ENCODE results near the gene CALML6. TPM values are rescaled to one million over a fixed set of nuclear protein-coding genes. Genes with fewer than 3 reads are reported as not detected.

Gene CALML6
- total and polyA plus RNA-seq, 2 of the 8 experiments (the other 6 are each of a cell fraction or from before 2014, with no cell fraction given), result 0.54 to 1.3 TPM

DNA sequence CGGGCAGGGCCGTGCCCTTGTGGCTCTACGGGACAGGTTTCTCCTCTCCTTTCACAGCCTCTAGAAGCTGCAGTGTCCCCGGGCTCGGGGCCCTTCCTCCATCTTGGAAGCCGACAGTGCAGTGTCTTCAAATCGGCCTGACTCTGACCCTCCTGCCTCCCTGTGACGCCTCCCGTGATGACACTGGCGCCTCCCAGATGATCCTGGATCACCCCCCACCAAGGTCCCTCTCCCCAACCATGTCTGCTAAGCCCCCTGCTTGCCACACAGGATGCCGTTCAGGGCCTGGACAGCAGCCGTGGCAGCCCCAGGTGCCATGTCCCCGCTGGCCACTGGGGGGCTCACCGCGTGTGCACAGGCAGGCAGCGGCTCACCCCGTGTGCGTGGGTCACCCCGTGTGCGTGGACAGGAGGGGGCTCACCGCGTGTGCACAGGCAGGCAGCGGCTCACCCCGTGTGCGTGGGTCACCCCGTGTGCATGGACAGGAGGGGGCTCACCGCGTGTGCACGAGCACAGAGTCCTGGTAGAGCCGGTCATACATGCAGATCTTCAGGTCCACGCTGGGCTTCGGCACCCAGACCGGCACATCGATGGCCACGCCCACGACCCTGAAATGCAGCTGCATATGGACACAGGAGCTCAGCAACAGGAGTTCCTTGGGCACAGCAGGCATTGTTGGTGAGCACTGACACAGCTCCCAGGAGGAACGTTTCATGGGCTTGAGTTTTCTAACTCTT, 28.9 kb downstream of the CALML6 start (continued):
- TF ChIP-seq, protein P1, sequence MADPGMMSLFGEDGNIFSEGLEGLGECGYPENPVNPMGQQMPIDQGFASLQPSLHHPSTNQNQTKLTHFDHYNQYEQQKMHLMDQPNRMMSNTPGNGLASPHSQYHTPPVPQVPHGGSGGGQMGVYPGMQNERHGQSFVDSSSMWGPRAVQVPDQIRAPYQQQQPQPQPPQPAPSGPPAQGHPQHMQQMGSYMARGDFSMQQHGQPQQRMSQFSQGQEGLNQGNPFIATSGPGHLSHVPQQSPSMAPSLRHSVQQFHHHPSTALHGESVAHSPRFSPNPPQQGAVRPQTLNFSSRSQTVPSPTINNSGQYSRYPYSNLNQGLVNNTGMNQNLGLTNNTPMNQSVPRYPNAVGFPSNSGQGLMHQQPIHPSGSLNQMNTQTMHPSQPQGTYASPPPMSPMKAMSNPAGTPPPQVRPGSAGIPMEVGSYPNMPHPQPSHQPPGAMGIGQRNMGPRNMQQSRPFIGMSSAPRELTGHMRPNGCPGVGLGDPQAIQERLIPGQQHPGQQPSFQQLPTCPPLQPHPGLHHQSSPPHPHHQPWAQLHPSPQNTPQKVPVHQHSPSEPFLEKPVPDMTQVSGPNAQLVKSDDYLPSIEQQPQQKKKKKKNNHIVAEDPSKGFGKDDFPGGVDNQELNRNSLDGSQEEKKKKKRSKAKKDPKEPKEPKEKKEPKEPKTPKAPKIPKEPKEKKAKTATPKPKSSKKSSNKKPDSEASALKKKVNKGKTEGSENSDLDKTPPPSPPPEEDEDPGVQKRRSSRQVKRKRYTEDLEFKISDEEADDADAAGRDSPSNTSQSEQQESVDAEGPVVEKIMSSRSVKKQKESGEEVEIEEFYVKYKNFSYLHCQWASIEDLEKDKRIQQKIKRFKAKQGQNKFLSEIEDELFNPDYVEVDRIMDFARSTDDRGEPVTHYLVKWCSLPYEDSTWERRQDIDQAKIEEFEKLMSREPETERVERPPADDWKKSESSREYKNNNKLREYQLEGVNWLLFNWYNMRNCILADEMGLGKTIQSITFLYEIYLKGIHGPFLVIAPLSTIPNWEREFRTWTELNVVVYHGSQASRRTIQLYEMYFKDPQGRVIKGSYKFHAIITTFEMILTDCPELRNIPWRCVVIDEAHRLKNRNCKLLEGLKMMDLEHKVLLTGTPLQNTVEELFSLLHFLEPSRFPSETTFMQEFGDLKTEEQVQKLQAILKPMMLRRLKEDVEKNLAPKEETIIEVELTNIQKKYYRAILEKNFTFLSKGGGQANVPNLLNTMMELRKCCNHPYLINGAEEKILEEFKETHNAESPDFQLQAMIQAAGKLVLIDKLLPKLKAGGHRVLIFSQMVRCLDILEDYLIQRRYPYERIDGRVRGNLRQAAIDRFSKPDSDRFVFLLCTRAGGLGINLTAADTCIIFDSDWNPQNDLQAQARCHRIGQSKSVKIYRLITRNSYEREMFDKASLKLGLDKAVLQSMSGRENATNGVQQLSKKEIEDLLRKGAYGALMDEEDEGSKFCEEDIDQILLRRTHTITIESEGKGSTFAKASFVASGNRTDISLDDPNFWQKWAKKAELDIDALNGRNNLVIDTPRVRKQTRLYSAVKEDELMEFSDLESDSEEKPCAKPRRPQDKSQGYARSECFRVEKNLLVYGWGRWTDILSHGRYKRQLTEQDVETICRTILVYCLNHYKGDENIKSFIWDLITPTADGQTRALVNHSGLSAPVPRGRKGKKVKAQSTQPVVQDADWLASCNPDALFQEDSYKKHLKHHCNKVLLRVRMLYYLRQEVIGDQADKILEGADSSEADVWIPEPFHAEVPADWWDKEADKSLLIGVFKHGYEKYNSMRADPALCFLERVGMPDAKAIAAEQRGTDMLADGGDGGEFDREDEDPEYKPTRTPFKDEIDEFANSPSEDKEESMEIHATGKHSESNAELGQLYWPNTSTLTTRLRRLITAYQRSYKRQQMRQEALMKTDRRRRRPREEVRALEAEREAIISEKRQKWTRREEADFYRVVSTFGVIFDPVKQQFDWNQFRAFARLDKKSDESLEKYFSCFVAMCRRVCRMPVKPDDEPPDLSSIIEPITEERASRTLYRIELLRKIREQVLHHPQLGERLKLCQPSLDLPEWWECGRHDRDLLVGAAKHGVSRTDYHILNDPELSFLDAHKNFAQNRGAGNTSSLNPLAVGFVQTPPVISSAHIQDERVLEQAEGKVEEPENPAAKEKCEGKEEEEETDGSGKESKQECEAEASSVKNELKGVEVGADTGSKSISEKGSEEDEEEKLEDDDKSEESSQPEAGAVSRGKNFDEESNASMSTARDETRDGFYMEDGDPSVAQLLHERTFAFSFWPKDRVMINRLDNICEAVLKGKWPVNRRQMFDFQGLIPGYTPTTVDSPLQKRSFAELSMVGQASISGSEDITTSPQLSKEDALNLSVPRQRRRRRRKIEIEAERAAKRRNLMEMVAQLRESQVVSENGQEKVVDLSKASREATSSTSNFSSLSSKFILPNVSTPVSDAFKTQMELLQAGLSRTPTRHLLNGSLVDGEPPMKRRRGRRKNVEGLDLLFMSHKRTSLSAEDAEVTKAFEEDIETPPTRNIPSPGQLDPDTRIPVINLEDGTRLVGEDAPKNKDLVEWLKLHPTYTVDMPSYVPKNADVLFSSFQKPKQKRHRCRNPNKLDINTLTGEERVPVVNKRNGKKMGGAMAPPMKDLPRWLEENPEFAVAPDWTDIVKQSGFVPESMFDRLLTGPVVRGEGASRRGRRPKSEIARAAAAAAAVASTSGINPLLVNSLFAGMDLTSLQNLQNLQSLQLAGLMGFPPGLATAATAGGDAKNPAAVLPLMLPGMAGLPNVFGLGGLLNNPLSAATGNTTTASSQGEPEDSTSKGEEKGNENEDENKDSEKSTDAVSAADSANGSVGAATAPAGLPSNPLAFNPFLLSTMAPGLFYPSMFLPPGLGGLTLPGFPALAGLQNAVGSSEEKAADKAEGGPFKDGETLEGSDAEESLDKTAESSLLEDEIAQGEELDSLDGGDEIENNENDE (IDR thresholded peaks at IDR 0.05; ENCODE audit: insufficient replicate concordance, low read length), result no peak
- TF ChIP-seq, protein P2, sequence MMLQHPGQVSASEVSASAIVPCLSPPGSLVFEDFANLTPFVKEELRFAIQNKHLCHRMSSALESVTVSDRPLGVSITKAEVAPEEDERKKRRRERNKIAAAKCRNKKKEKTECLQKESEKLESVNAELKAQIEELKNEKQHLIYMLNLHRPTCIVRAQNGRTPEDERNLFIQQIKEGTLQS (IDR thresholded peaks at IDR 0.05; ENCODE audit: insufficient read depth, low read depth, low read length), result no peak
- TF ChIP-seq POU5F1 (IDR thresholded peaks at IDR 0.05; ENCODE audit: low read depth, low read length), result no peak
- TF ChIP-seq EZH2 (IDR thresholded peaks at IDR 0.05; ENCODE audit: low read depth, low read length, severe bottlenecking), result no peak
- TF ChIP-seq GABPA (IDR thresholded peaks at IDR 0.05; ENCODE audit: borderline replicate concordance, insufficient read depth, low read length), result peak; percentile 62
- no peak for TF ChIP-seq SRF (IDR thresholded peaks at IDR 0.05; ENCODE audit: low read depth, low read length)
- TF ChIP-seq CREB1 (IDR thresholded peaks at IDR 0.05), result peak; percentile 53; the same call in 1 of the 2 replicates
- no peak for TF ChIP-seq EP300 (IDR thresholded peaks at IDR 0.05; ENCODE audit: borderline replicate concordance in 1 of 2, low read depth in 2 of 2, low read length in 2 of 2)
- no peak for TF ChIP-seq HDAC6 (IDR thresholded peaks at IDR 0.05; ENCODE audit: low read depth, low read length)
